Dermis blood vessel endothelial cell (primary cell): ENCODE results near the gene FANCC. TPM values are rescaled to one million over a fixed set of nuclear protein-coding genes. Genes with fewer than 3 reads are reported as not detected.
A peak's percentile ranks its signal among the peaks of the same experiment; 100 is the strongest.

Source experiments
- DNase-seq: peaks from one replicate; pipeline ENCODE4 v3.0.0; 2010
- total RNA-seq: library from RNA; depleted of rRNA; stranded (reverse); fragments of >200 nt; gene quantifications from 2 replicates; pipeline ENCODE4 v1.2.3, GENCODE V29; 2014

Gene FANCC
- total RNA-seq, 1 donor from 2014 or later, result 5.3 TPM

DNA sequence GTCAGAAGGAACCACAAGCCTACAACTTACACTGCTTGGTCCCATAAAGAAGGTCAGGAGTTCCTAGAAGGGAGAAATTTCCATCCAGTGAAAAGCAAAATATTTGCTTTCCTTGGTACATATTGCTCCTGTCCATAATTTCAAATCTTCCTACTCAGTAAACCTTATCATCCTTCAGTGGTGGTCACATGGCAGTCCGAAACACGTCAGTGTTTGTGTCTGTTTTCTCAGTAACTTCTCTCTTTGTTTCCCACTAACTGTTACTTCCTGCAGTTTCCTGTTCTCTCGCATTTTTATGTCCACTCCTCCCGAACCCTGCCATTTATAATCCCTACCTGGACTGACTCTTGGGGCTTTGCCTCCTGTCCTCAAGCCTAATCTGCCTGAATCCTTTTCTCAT is 129.1 kb downstream of the FANCC start:
- DNase-seq, result peak; percentile 82

DNA sequence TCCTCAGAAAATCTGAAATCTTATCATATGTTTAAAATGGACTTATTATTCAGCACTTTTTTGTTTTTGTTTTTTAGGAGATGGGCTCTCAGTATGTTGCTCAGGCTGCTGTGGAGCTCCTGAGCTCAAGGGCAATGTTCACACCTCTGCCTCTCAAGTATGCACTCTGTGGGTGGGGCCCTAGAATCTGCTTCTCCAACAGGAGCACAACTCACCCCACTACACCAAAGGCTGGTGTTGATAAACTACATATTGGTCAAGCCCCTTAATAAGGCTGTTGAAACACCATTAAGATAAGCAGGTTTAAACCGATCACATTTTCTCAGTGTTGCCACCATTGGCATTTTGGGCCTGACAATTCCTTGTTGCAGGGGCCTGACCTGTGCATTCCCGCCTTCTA is 131.6 kb downstream of the FANCC start:
- no peak for DNase-seq

DNA sequence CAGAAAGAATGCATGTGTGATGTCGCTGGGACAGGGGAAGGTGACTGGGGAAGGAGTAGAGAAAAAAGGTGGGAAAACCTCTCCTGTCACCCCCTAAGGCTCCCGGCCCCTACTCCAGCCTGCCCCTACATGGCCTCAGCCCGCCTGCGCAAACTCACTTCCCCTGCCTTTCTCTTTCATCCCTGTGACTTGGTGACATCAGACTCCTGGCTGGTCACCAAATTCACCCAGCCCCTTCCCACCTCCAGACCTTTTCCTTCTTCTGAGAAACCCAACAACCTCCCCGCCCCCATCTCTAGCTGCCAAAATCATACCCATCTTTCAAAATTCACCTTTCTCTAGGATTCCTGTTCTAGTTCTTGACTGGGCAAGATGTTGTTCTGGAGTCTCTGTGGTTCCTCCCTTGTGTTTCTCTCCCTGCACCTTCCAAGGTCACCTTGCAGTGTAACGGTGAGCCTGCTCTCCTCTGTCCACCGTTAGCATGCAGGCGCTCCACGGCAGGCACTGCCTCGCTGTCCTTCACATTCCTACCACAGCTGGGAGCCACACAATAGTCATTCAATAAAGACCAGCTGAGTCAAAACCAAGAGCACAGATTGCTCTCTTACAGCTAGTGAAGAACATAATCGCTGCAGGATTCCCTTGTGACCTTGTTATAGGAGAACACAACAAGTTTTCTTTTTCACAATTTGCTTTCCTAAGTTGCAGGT is 134.5 kb downstream of the FANCC start:
- no peak for DNase-seq

DNA sequence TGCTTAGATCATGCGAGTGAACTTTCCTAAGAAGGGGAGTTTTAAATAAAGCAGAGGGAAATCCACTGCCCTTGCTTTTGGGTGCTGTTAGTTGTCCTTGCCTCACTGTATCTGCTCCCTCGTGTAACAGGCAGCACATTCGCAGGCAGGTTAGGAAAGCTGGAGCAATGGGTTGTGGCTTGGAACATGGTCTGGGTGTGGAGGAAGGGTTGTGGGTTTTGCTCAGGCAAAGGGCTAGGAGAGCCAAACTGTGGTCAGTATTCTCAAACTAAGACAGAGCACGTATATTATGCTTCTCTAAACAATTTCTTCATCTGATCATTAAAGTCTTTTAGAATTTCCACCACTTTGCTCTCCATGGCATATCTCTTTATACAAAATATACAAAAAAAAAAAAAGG is 135.7 kb downstream of the FANCC start:
- DNase-seq, result no peak

DNA sequence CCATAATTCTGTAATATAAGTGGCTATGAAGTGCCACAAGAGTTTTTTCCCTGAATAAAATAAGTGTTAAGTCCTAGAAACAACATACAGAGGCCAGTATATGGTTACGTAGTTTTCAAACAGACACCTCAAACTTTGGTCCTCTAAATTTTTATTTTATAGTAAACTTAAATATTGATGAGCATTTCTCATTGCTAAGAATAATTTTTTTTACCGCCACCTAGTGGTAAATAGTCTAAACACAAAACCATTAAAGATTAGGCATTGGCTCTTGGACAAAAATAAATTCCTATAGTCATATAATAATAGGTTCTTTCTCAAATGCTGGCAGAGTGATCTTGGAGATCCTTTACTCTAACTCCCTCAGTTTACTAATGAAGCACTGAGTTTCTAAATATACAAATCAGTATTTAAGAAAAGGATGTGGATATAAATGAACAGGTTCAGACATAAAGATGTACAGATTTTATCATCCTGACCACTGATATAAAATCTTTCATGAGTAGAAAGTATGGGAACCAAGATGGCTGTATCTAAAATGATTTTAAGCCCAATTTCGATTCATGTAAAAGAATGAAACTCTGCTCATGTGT is 136.2 kb downstream of the FANCC start:
- DNase-seq, result peak; percentile 45

DNA sequence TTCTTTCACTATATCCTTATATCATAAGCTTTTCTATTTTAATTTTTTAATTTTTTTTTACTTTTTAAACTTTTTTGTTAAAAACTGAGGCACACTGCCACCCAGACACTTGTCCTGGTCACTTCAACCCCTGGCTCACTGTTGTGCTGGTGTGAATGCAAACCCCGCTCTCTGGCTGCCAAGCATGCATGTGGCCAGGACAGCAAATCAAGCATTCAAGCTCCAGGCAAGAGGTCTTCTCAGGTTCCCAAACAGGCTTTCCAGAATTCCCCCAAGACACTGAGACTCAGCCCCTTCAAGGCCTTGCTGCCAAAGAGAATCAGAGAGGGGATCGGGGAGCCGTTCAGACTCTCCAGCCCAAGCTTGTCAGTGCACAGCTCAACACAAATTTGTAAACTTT is 139.9 kb downstream of the FANCC start:
- no peak for DNase-seq

DNA sequence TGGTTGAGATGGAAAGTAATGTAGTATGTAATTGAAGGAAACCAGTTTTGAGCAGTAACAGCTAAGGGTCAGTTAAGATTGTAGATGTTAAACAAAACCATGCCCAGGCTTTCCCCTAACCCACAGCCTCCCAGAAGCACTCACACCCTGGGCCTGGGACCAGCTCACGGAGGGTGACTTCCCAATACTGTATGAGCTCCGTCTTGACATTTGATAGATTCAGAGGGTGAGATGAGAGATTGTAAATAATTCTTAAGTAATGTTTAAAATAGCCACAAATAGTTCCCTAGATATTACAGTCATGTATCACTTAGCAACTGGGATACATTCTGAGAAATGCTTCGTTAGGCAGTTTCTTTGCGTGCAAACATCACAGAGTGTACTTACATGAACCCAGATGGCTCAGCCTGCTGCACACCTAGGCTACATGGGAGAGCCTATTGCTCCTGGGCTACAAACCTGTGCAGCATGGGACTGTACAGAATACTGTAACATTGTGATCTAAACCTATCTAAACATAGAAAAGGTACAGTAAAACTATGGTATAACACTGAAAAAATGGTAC is 140.7 kb downstream of the FANCC start:
- DNase-seq, result no peak

DNA sequence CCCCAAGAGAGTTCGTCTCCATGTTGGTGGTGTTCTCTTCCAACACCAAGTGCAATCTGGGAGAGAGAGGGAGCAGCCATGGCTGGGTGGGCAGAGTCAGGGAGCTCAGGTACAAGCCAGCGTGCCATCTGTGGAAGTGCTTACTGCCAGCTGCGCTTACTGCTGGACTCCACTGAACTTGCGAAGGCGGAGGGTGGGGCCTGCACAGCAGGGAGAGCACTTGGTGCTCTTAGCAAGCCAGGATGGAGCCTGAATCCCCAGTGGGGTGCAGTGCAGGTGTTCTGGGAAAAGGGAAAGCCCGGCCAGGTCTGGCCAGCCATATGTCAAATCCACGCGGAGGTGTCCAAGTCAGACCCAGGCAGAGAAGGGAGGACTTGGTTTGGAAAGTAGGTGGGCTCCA is 142.0 kb downstream of the FANCC start:
- DNase-seq, result no peak

DNA sequence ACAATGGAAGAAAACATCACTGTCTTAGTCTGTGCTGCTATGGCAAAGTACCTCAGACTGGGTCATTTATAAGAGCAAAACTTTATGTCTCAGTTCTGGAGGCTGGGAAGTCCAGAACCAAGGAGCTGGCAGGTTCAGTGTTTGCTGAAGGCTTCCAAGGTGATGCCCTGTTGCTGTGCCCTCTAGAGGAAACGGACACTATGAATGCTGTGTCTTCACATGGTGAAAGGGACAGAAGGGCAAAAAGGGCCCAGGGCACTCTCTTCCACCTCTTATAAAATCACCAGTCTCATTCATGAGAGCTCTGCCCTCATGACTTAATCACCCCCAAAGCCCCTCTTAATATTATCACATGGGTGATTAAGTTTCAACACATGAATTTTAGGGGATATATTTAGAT is 143.5 kb downstream of the FANCC start:
- no peak for DNase-seq

DNA sequence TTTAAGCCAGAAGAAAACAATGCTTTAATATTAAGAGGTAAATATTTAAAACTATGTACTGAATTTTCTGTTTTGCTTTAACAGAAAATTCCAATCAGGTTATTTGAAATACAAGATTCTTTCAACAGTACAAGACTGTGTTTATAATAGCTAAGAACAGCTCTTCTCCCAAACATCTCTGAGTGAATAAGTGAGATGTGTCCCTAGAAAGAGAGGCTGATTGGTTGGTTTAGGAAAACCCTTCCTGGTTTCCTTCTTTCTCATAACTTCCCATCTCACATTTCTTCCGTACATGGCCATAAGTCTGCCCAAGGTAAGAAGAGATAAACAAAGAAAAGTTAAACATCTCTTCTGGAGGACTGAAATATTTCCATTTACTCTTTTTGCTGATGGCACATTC is 145.9 kb downstream of the FANCC start:
- peak; percentile 9 for DNase-seq

DNA sequence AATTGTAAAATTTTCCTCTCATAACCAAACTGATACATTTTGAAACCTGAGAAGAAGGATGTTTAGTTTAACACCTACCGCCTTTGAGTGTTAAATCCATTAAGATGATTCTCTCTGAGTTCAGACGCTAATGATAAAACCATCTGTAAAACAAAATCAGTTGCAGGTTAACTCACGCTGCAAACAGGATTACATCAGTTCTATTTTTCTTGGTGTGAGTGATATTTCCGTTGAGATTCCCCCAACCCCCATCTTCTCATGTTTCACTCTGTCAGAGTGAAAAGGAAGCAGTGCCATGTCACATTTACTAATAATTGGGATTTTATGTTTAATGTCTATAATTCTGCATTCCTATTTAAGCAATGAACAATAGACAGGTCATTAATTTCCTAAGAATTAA is 146.5 kb downstream of the FANCC start:
- peak; percentile 87 for DNase-seq

DNA sequence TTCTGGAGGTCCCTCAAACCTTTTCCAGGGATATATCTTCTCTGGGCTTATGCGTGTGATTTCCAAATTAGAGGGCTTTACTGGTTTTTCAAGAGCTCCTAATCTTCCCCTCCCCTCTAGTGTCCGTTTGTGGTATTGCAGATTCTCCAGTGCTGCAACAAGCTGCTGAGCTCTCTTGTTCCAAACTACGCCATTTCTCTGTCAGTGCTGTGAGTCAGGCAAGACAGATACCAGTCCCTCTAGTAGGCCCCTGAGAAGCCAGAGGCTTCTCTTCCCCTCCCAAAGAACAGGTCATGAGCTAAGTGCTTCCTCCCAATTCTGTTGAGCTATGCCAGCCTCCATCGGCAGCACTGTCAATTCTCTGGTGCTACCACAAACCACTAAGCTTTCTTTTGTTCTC is 149.5 kb downstream of the FANCC start:
- DNase-seq, result peak; percentile 93

DNA sequence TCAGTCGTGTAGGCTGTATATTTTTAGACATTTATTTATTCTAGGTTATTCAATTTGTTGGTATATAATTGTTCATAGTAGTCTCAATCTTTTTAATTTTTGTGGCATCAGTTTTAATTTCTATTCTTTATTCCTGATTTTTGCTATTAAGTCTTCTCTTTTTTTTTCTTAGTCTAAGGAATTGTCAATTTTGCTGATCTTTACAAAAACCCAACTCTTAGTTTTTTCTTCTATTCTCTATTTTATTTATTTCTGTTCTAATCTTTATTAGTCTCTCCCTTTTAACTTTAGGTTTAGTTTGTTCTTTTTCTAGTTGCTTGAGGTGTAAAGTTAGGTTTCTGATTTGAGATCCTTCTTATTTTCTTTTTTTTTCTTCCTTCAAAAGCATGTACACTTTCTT is 152.5 kb downstream of the FANCC start:
- DNase-seq, result no peak

DNA sequence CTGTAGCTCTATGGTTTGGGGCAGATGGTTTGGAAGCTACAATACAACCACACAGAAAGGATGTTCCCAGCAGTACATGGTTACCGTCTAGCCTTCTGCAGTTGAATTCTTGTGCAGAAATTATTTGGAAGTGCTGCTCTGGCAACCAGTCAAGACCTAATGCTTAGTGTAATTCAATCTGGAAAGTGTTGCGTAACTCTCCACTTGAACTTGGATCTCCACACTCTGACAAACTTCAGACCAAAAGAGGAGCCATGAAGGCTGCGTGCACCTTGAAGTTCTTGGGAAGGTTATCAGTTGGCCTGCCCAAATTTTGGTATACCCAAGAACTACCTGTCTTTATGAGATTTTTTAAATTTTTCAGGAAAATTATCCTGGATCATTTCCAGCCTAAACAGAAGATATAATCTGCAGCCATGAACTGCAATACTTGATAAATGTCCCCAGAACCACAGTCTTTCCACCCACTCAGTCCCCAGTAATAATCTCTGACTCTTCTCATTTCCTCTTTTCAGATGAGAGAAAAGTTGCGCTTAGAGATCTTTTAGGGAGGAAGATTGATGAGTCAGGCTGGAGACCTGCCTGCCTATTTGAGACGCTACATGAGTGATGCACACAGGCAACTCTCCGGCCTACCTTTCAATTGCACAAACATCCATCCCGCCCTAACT is 159.9 kb downstream of the FANCC start:
- DNase-seq, result no peak

DNA sequence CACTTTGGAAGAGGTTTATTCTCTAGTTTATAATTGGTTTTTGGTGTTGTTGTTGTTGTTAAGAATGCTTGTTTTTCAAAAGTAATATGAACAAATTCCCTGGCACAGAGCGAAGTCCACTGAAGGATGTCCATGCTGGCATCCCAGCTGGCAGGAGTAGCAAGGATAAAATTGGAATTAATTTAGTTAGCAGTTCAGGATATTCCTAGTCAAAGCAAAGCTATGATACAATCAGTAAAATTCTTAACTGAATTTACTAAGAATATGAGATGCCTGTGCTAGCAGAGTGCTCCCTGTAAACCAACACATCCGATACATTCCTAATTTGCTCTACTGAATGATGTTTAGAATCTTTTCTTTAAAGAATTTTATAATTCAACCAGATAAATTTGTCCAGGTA is 161.4 kb downstream of the FANCC start:
- DNase-seq, result no peak

DNA sequence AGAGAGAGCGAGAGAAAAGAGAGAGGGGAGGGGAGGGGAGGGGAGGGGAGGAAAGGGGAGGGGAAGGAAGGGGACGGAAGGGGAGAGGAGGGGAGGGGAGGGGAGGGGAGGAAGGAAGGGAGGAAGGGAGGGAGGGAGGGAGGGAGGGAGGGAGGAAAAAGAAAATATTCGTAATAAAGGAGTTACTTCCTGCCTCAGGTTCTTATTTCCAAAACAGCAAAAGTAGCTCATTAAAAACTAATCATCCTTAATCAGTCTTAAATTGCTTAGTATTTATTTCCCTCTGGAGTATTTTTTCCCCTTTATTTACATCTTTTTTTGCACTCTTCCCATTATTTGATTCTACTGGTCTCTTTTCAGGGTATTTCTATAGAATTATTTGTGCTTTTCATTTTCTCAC is 162.3 kb downstream of the FANCC start:
- DNase-seq, result no peak

DNA sequence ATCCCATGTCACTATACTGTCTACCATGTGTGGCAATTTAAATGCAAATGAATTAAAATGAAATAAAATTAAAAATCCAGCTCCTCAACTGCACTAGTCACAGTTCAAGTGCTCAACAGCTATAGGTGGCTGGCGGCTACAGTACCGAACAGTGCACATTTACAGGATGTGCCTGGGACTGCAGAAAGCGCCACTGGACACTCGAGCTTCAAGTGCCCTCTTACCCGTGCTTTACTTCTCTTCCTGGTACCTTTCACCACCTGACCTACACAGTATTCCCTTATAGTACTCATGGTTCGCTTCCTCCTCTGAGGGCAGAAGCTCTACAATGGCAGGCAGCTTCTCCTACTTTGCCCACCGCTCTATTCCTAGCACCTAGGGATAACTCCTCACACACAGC is 166.6 kb downstream of the FANCC start:
- DNase-seq, result no peak

DNA sequence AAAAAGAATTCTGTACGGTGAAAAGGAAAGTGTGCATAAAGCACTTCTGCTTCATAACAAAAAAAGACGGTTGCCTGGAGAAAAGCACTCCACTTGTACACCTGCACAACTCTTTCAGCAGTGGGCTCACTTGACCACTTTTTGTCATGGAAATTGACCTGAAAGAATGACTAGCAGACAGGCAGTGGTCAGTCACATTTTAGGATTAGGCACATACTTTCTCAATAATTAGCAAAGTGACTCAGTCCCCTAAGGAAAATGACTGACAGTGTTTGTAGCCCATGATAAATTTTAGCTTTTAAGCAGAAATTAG is 169.3 kb downstream of the FANCC start:
- no peak for DNase-seq

DNA sequence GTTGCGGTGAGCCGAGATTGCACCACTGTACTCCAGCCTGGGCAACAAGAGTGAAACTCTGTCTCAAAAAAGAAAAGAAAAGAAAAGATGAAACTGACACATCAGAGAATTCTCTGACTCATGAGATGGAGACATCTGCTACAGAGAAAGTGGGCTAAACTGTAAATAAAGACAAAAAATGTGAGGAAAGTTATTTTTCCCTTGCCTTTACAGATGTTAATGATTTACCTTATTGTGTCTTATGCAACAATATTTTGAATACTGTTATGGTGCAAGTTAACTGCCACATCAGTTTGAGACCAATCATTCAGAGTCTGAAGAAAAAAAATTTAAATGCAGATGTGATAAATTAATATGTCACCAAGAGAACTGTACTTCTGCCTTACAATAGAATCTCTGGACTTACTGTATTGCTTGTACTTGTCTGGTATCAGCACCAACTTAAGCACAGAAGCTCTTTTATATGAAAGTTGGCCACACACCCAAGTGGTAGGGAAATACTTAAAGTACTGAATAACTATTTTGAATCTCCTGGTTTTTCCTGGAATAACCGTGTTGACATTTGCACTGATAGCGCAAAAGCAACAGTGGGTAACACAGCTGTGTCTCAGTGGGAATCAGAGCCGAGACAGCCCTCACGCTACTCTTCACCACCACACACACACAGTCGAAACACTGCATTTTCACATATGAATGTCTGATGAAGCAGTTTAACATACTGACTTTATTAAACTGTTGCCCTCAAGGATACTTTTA is 169.9 kb downstream of the FANCC start:
- DNase-seq, result no peak

DNA sequence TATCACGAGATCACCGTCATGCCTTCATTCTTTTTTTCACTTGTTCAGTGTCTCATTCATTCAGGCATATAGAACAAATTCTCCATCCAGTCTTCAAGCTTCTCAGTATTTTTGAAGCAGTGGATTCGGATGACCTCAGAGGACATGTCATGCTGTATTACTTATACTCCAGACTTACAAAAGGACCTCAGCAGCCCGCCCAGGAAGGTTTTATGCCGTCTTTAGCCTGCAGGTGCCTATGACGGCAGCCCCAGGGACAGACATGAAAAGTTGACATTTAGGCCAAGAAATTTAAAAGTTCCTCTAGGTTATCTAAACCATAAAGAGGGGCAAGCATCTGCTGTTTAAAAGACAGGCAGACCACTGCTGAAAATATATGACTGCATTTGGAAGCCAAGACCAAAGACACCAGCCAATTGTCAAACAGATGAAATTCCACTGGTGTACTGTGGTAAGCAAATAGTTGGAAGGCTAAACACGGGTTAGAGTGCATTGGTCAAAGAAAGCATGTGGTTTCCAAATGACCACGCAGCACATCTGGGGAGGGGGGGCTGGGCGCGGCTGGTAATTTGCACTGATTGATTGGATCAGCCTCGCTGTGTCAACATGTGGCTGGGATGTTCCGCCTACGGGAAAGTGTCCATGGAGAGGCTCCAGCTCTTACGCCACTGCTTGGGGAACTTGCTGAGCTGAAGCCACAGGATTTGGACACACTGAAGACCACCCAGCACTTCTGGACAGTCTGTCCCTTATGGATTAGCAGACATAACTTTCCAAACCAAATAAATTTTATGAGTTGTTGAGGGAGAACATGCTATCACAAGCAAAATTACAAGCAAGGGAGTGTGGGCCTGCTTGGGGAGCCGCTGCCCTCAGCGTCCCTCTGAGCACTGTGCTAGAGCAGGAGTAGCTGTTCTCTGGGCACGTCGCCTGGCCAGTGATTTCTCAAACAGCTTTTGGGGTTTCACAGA is 173.6 kb downstream of the FANCC start:
- DNase-seq, result no peak

DNA sequence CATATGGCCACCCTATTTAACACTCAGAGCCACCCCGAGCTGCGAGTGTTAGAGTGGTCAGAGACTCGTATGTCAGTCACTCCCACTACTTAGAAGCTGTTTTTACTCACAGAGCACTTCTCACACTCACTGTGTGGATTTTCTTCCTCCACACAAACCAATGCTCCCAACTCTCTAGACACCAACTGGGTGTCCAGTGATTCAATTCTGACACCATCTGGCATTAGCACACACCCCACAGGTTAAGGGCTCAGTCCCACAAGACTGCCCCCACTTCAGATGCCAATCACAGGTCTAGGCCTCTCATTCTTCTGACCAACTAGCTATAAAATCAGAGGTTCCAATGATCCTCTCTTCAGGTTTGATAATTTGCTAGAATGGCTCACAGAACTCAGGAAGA is 174.8 kb downstream of the FANCC start:
- DNase-seq, result no peak

DNA sequence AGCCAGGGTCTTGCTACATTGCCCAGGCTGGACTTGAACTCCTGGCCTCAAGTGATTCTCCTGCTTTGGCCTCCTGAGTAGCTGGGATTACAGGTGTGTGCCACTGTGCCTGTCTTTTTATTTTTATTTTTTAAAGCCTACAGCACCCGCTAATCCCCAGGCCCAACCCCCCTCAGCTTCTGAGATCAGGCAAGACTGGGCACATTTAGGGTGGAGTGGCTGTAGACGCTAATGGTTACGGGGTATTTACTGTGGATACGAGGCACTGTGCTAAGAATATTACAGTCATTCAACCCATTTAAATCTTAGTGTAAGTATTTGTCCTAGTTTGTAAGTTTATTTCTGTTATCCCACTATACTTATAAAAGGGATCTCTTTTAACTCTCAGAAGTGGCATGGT is 175.2 kb downstream of the FANCC start:
- no peak for DNase-seq
